WTC11 (cell line): ENCODE results near the gene MPST. TPM values are rescaled to one million over a fixed set of nuclear protein-coding genes. Genes with fewer than 3 reads are reported as not detected.

Experiments used
- ATAC-seq: fragments of 200-7000 bp; cut with Tn5 transposase; 2 replicates; pipeline ENCODE4 v1.10.0; 2021; ENCODE audit warnings: mild to moderate bottlenecking, moderate library complexity
- CTCF ChIA-PET: fragments of 300-600 bp; sonication (Branson Sonifier 250); formaldehyde crosslinking; loops from one replicate; lab custom pipeline; 2021; ENCODE audit warnings: antibody characterized with exemption; lab: Charles Lee
- POLR2A ChIA-PET: fragments of 350-600 bp; sonication (Branson Sonifier 250); formaldehyde crosslinking; loops from one replicate; lab custom pipeline; 2021; ENCODE audit warnings: antibody characterized with exemption; lab: Charles Lee
- DNase-seq: peaks from one replicate; pipeline ENCODE4 v3.0.0; 2021; ENCODE audit warnings: low spot score
- H3K27ac Mint-ChIP-seq: 2 replicates; pipeline ENCODE4 v1.8.0; 2021; ENCODE audit warnings: mixed read lengths
- H3K27me3 Mint-ChIP-seq: 2 replicates; pipeline ENCODE4 v1.8.0; 2021; ENCODE audit warnings: low read depth, mild to moderate bottlenecking, moderate library complexity, mixed read lengths
- H3K36me3 Mint-ChIP-seq: 2 replicates; pipeline ENCODE4 v1.8.0; 2021; ENCODE audit warnings: mixed read lengths
- H3K4me1 Mint-ChIP-seq: 2 replicates; pipeline ENCODE4 v1.8.0; 2022; ENCODE audit warnings: mixed read lengths
- H3K4me3 Mint-ChIP-seq: 2 replicates; pipeline ENCODE4 v1.8.0; 2021; ENCODE audit warnings: mild to moderate bottlenecking, moderate library complexity, mixed read lengths
- H3K9me3 Mint-ChIP-seq: 2 replicates; pipeline ENCODE4 v1.8.0; 2021; ENCODE audit warnings: mixed read lengths
- CREM ChIP-seq: sonication (generic); formaldehyde crosslinking; IDR thresholded peaks from 2 replicates; pipeline ENCODE4 v1.8.1; 2022; ENCODE audit warnings: mild to moderate bottlenecking, missing genetic modification reagents, moderate library complexity
- FOXJ3 ChIP-seq: sonication (generic); formaldehyde crosslinking; IDR thresholded peaks from 2 replicates; pipeline ENCODE4 v1.9.0; 2021; ENCODE audit warnings: missing genetic modification reagents, mild to moderate bottlenecking, borderline replicate concordance
- FOXP1 ChIP-seq: sonication (generic); formaldehyde crosslinking; IDR thresholded peaks from 2 replicates; pipeline ENCODE4 v1.8.0; 2022; ENCODE audit warnings: missing genetic modification reagents, mild to moderate bottlenecking, moderate library complexity, borderline replicate concordance
- GTF2I ChIP-seq: fragments of 250-450 bp; sonication (Bioruptor Pico); conservative IDR thresholded peaks from 2 replicates; pipeline ENCODE4 v1.4.0; 2021; ENCODE audit warnings: mild to moderate bottlenecking
- NR3C1 ChIP-seq: sonication (generic); formaldehyde crosslinking; conservative IDR thresholded peaks from 2 replicates; pipeline ENCODE4 v1.8.1; 2023; ENCODE audit warnings: low read depth, mild to moderate bottlenecking, missing genetic modification reagents
- PRRX2 ChIP-seq: fragments of 250-450 bp; sonication (Bioruptor Pico); IDR thresholded peaks from 2 replicates; pipeline ENCODE4 v1.8.0; 2021; ENCODE audit warnings: mild to moderate bottlenecking
- ZNF396 ChIP-seq: fragments of 250-450 bp; sonication (Bioruptor Pico); IDR thresholded peaks from 2 replicates; pipeline ENCODE4 v1.8.0; 2021; ENCODE audit warnings: mild to moderate bottlenecking, moderate library complexity, borderline replicate concordance
- ZNF416 ChIP-seq: fragments of 250-450 bp; sonication (Bioruptor Pico); IDR thresholded peaks from 2 replicates; pipeline ENCODE4 v1.9.0; 2021; ENCODE audit warnings: mild to moderate bottlenecking, inconsistent platforms
- total RNA-seq: library from RNA; stranded (reverse); gene quantifications from 3 replicates; pipeline ENCODE4 v1.2.3, GENCODE V29; 2021
- TF ChIP-seq, protein P1 (sequence below): sonication (generic); formaldehyde crosslinking; IDR thresholded peaks from 2 replicates; pipeline ENCODE4 v1.8.1; 2022; ENCODE audit warnings: low read depth, mild to moderate bottlenecking, moderate library complexity, missing genetic modification reagents, borderline replicate concordance
- TF ChIP-seq, protein P2 (sequence below): sonication (generic); formaldehyde crosslinking; IDR thresholded peaks from 2 replicates; pipeline ENCODE4 v1.8.1; 2023; ENCODE audit warnings: mild to moderate bottlenecking, moderate library complexity, missing genetic modification reagents
- TF ChIP-seq, protein P3 (sequence below): fragments of 200-600 bp; IDR thresholded peaks from 2 replicates; pipeline ENCODE4 v1.8.0; 2022; ENCODE audit warnings: antibody characterized with exemption
- TF ChIP-seq, protein P4 (sequence below): fragments of 250-450 bp; sonication (Bioruptor Pico); conservative IDR thresholded peaks from 2 replicates; pipeline ENCODE4 v1.9.0; 2021; ENCODE audit warnings: mild to moderate bottlenecking
- TF ChIP-seq, protein P5 (sequence below): sonication (generic); formaldehyde crosslinking; IDR thresholded peaks from 2 replicates; pipeline ENCODE4 v1.8.0; 2022; ENCODE audit warnings: mild to moderate bottlenecking, missing genetic modification reagents
- TF ChIP-seq, protein P6 (sequence below): sonication (generic); formaldehyde crosslinking; IDR thresholded peaks from 2 replicates; pipeline ENCODE4 v1.8.1; 2022; ENCODE audit warnings: low read depth, missing genetic modification reagents, borderline replicate concordance
- TF ChIP-seq, protein P7 (sequence below): sonication (generic); formaldehyde crosslinking; IDR thresholded peaks from 2 replicates; pipeline ENCODE4 v1.8.1; 2023; ENCODE audit warnings: mild to moderate bottlenecking, missing genetic modification reagents, moderate library complexity
- TF ChIP-seq, protein P8 (sequence below): sonication (generic); formaldehyde crosslinking; IDR thresholded peaks from 2 replicates; pipeline ENCODE4 v1.8.0; 2022; ENCODE audit warnings: mild to moderate bottlenecking, missing genetic modification reagents
- TF ChIP-seq, protein P9 (sequence below): fragments of 250-450 bp; sonication (Bioruptor Pico); IDR thresholded peaks from 2 replicates; pipeline ENCODE4 v1.8.0; 2021; ENCODE audit warnings: mild to moderate bottlenecking

Gene MPST
- total RNA-seq, 1 experiment from 2014 or later = 86.6 TPM

DNA sequence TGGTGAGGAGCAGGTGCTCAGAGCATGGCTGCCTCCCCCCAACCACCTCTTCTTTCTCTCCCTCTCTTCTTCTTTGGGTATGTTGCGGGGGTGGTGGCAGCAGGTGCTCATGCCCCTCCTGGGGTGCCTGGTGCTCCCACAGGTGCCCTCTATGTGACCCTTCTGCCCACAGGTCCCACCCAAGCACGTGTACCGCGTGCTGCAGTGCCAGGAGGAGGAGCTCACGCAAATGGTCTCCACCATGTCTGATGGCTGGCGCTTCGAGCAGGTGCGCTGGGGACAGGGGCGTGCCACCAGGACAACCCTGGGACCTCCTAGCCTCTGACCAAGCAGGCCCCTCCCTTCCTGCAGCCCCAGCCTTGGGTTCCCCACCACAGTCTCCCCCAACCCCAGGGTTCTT is 37.7 kb downstream of the MPST start:
- Mint-ChIP-seq H3K36me3 (peaks cover 9% of the 10 kb centered on the region), H3K4me1 (peaks cover 8% of the 10 kb centered on the region), H3K27ac (no peak overlapping the region), H3K27me3 (no peaks in the 10 kb centered on the region), H3K4me3 (no peak overlapping the region), H3K9me3 (no peaks in the 10 kb centered on the region)
- ChIA-PET POLR2A (no interaction called here), CTCF (interaction anchor here (0.9 kb wide), 1 partner anchor 11 kb away, joined by 6 read pairs; no protein-coding TSS in a partner anchor)
- ATAC-seq (no peak), DNase-seq (no peak)
- no peak for TF ChIP-seq ZNF396 (CRISPR knock-in tag)
- TF ChIP-seq FOXJ3 (CRISPR knock-in tag) = no peak
- TF ChIP-seq, protein P1, sequence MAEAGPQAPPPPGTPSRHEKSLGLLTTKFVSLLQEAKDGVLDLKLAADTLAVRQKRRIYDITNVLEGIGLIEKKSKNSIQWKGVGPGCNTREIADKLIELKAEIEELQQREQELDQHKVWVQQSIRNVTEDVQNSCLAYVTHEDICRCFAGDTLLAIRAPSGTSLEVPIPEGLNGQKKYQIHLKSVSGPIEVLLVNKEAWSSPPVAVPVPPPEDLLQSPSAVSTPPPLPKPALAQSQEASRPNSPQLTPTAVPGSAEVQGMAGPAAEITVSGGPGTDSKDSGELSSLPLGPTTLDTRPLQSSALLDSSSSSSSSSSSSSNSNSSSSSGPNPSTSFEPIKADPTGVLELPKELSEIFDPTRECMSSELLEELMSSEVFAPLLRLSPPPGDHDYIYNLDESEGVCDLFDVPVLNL (CRISPR knock-in tag) = no peak
- TF ChIP-seq NR3C1 (CRISPR knock-in tag) = no peak
- TF ChIP-seq FOXP1 (CRISPR knock-in tag) = no peak
- TF ChIP-seq, protein P2, sequence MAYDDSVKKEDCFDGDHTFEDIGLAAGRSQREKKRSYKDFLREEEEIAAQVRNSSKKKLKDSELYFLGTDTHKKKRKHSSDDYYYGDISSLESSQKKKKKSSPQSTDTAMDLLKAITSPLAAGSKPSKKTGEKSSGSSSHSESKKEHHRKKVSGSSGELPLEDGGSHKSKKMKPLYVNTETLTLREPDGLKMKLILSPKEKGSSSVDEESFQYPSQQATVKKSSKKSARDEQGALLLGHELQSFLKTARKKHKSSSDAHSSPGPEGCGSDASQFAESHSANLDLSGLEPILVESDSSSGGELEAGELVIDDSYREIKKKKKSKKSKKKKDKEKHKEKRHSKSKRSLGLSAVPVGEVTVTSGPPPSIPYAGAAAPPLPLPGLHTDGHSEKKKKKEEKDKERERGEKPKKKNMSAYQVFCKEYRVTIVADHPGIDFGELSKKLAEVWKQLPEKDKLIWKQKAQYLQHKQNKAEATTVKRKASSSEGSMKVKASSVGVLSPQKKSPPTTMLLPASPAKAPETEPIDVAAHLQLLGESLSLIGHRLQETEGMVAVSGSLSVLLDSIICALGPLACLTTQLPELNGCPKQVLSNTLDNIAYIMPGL (CRISPR knock-in tag) = no peak
- TF ChIP-seq, protein P3, sequence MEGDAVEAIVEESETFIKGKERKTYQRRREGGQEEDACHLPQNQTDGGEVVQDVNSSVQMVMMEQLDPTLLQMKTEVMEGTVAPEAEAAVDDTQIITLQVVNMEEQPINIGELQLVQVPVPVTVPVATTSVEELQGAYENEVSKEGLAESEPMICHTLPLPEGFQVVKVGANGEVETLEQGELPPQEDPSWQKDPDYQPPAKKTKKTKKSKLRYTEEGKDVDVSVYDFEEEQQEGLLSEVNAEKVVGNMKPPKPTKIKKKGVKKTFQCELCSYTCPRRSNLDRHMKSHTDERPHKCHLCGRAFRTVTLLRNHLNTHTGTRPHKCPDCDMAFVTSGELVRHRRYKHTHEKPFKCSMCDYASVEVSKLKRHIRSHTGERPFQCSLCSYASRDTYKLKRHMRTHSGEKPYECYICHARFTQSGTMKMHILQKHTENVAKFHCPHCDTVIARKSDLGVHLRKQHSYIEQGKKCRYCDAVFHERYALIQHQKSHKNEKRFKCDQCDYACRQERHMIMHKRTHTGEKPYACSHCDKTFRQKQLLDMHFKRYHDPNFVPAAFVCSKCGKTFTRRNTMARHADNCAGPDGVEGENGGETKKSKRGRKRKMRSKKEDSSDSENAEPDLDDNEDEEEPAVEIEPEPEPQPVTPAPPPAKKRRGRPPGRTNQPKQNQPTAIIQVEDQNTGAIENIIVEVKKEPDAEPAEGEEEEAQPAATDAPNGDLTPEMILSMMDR = no peak
- TF ChIP-seq, protein P4, sequence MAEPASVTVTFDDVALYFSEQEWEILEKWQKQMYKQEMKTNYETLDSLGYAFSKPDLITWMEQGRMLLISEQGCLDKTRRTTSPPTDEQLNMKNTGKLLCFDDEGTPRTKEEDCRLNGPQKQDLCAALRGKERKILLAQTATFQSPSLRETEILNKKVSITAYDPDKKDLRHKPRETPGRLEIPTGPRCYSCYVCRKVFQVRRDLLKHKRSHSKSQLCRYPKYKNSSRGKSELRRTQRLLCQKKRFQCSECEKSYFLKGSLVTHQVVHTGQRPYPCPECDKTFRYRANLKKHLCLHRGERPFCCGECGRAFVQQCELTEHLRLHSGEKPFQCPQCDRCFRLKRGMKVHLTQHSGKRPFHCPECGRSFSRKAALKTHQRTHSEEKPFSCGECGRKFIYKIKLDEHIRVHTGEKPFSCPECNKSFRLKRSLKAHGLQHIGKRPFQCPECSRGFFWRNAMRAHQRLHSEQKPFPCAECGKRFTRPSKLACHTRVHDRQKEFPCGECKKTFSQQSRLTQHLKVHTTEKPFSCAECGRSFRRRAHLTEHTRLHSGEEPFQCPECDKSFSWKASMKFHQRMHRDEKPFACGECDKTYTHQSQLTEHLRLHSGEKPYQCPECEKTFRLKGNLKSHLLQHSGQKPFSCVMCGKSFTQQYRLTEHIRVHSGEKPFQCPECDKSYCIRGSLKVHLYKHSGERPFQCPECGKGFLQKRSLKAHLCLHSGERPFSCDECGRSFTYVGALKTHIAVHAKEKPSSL (CRISPR knock-in tag) = no peak
- TF ChIP-seq, protein P5, sequence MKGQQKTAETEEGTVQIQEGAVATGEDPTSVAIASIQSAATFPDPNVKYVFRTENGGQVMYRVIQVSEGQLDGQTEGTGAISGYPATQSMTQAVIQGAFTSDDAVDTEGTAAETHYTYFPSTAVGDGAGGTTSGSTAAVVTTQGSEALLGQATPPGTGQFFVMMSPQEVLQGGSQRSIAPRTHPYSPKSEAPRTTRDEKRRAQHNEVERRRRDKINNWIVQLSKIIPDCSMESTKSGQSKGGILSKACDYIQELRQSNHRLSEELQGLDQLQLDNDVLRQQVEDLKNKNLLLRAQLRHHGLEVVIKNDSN (CRISPR knock-in tag) = no peak
- no peak for TF ChIP-seq ZNF416 (CRISPR knock-in tag)

DNA sequence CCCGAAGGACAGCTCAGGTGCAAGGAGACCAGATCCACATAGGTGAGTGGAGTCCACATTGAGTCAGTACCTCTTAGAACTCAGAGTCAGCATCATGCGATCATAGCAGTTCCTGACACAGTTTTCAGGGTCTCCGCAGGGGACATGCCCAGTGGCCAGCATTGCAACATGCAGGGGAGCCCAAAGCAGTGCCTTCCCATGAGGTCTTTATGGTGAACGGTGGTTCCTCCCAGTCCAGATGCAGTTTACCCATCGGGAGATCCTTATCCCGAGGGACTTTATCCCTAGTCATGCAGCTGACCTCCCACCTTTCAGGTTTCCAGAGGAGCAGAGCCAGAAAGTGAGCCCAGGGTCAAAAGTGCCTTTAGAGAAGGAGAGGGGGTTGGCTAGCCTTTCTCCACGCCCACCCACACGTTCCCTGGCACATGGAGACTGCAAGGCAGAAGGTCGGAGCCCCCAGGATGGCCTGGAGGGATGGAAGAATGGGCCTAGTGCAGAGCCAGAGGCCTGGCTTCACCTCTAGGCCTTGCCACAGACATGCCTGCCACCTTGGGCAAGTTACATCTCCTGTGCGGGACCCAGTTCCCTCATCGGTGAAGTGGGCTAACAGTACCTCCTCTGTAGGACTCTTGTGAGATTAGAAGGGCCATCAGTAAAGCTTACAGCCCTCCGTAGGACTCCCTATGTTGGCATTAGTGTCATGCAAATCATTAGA is 38.4 kb downstream of the MPST start:
- no peak for DNase-seq
- Mint-ChIP-seq H3K36me3 (peaks cover 9% of the 10 kb centered on the region), H3K4me1 (peaks cover 8% of the 10 kb centered on the region)
- POLR2A ChIA-PET = no interaction called here
- TF ChIP-seq GTF2I = no peak
- TF ChIP-seq, protein P6, sequence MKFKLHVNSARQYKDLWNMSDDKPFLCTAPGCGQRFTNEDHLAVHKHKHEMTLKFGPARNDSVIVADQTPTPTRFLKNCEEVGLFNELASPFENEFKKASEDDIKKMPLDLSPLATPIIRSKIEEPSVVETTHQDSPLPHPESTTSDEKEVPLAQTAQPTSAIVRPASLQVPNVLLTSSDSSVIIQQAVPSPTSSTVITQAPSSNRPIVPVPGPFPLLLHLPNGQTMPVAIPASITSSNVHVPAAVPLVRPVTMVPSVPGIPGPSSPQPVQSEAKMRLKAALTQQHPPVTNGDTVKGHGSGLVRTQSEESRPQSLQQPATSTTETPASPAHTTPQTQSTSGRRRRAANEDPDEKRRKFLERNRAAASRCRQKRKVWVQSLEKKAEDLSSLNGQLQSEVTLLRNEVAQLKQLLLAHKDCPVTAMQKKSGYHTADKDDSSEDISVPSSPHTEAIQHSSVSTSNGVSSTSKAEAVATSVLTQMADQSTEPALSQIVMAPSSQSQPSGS = no peak
- TF ChIP-seq, protein P7, sequence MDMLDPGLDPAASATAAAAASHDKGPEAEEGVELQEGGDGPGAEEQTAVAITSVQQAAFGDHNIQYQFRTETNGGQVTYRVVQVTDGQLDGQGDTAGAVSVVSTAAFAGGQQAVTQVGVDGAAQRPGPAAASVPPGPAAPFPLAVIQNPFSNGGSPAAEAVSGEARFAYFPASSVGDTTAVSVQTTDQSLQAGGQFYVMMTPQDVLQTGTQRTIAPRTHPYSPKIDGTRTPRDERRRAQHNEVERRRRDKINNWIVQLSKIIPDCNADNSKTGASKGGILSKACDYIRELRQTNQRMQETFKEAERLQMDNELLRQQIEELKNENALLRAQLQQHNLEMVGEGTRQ (CRISPR knock-in tag) = no peak
- TF ChIP-seq PRRX2 (CRISPR knock-in tag) = no peak
- TF ChIP-seq, protein P8, sequence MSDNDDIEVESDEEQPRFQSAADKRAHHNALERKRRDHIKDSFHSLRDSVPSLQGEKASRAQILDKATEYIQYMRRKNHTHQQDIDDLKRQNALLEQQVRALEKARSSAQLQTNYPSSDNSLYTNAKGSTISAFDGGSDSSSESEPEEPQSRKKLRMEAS (CRISPR knock-in tag) = no peak
- TF ChIP-seq, protein P9, sequence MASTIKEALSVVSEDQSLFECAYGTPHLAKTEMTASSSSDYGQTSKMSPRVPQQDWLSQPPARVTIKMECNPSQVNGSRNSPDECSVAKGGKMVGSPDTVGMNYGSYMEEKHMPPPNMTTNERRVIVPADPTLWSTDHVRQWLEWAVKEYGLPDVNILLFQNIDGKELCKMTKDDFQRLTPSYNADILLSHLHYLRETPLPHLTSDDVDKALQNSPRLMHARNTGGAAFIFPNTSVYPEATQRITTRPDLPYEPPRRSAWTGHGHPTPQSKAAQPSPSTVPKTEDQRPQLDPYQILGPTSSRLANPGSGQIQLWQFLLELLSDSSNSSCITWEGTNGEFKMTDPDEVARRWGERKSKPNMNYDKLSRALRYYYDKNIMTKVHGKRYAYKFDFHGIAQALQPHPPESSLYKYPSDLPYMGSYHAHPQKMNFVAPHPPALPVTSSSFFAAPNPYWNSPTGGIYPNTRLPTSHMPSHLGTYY (CRISPR knock-in tag) = no peak
- no peak for TF ChIP-seq CREM (CRISPR knock-in tag)
- TF ChIP-seq, all 79 proteins: peak for 0
- Mint-ChIP-seq H3K27ac (no peak overlapping the region), H3K9me3 (no peaks in the 10 kb centered on the region), H3K27me3 (no peaks in the 10 kb centered on the region), H3K4me3 (no peak overlapping the region)
- CTCF ChIA-PET = interaction anchor here (0.9 to 1.8 kb wide), 3 partner anchors 12 to 142 kb away, joined by 6 to 7 read pairs (median 6); no protein-coding TSS in a partner anchor
- ATAC-seq = no peak
